ENCODE data around the gene AAK1. TPM values are rescaled to one million over a fixed set of nuclear protein-coding genes. Genes with fewer than 3 reads are reported as not detected.
"Not testable (repeated sequence)": the region's sequence is repeated elsewhere in the genome, so short reads cannot be mapped to it uniquely, and the experiment has no call there.

AAK1 gene
- total and polyA plus RNA-seq, 2 donors (not counting 1 experiment from before 2014, with no cell fraction given), result 43.5 to 45.7 TPM

GRCh38 chr2:69553991-69554390, 89.5 kb downstream of the AAK1 start:
- H4K20me1 ChIP-seq (ENCODE audit: control insufficient read depth, extremely low read depth, insufficient read depth, low read length), result peaks cover 2% of the 10 kb centered on the region
- no peak overlapping the region for H2AFZ ChIP-seq (ENCODE audit: low read length)
- no peak for DNase-seq (ENCODE audit: low read depth in 2 of 2)
- peaks cover 2% of the 10 kb centered on the region for H3K36me3 ChIP-seq (ENCODE audit: control insufficient read depth, insufficient read depth, low read length)
- TF ChIP-seq CTCF (conservative IDR thresholded peaks at IDR 0.05 in 1 of 2, IDR thresholded peaks at IDR 0.05 in 1 of 2; ENCODE audit: low read depth in 1 of 2, low read length in 2 of 2) (no peak), EZH2 (IDR thresholded peaks at IDR 0.05; ENCODE audit: low read length, missing control alignments) (no peak)
- H3K4me3 ChIP-seq (replicated peaks in 1 of 4; ENCODE audit: control extremely low read depth in 1 of 4, insufficient read depth in 1 of 4, low read depth in 3 of 4, low read length in 4 of 4), result no peak overlapping the region
- H3K27me3 ChIP-seq (ENCODE audit: control insufficient read depth, insufficient read depth, low read length), result no peaks in the 10 kb centered on the region
- H3K79me2 ChIP-seq (ENCODE audit: control insufficient read depth, insufficient read depth, low read length), result peaks cover 12% of the 10 kb centered on the region
- no peaks in the 10 kb centered on the region for H3K4me1 ChIP-seq (ENCODE audit: control insufficient read depth, extremely low read depth, insufficient read depth, low read length)
- no peak overlapping the region for H3K27ac ChIP-seq (ENCODE audit: insufficient read depth, low read length)
- H3K9me3 ChIP-seq (ENCODE audit: control insufficient read depth, insufficient read depth, low read depth, low read length), result no peaks in the 10 kb centered on the region
- no peak overlapping the region for H3K4me2 ChIP-seq (ENCODE audit: extremely low read depth, insufficient read depth, low read length)
- no peak overlapping the region for H3K9ac ChIP-seq (ENCODE audit: insufficient read depth, low read length)

GRCh38 chr2:69550511-69550910, 93.0 kb downstream of the AAK1 start:
- H3K79me2 ChIP-seq (ENCODE audit: control insufficient read depth, insufficient read depth, low read length), result peaks cover 15% of the 10 kb centered on the region

GRCh38 chr2:69549421-69549820, 94.1 kb downstream of the AAK1 start:
- peaks cover 17% of the 10 kb centered on the region for H3K79me2 ChIP-seq (ENCODE audit: control insufficient read depth, insufficient read depth, low read length)
- no peak overlapping the region for H2AFZ ChIP-seq (ENCODE audit: low read length)
- no peak overlapping the region for H3K9ac ChIP-seq (ENCODE audit: insufficient read depth, low read length)
- no peak overlapping the region for H3K27ac ChIP-seq (ENCODE audit: insufficient read depth, low read length)
- no peaks in the 10 kb centered on the region for H3K27me3 ChIP-seq (ENCODE audit: control insufficient read depth, insufficient read depth, low read length)
- no peaks in the 10 kb centered on the region for H4K20me1 ChIP-seq (ENCODE audit: control insufficient read depth, extremely low read depth, insufficient read depth, low read length)
- H3K9me3 ChIP-seq (ENCODE audit: control insufficient read depth, insufficient read depth, low read depth, low read length), result no peaks in the 10 kb centered on the region
- peak in 1 of 2 donors; percentile 72 for DNase-seq (ENCODE audit: low read depth in 2 of 2)
- no peak overlapping the region for H3K4me2 ChIP-seq (ENCODE audit: extremely low read depth, insufficient read depth, low read length)
- no peak overlapping the region for H3K4me3 ChIP-seq (replicated peaks in 1 of 4; ENCODE audit: control extremely low read depth in 1 of 4, insufficient read depth in 1 of 4, low read depth in 3 of 4, low read length in 4 of 4)
- H3K4me1 ChIP-seq (ENCODE audit: control insufficient read depth, extremely low read depth, insufficient read depth, low read length), result no peaks in the 10 kb centered on the region
- TF ChIP-seq CTCF (conservative IDR thresholded peaks at IDR 0.05 in 1 of 2, IDR thresholded peaks at IDR 0.05 in 1 of 2; ENCODE audit: low read depth in 1 of 2, low read length in 2 of 2) (no peak), EZH2 (IDR thresholded peaks at IDR 0.05; ENCODE audit: low read length, missing control alignments) (no peak)
- H3K36me3 ChIP-seq (ENCODE audit: control insufficient read depth, insufficient read depth, low read length), result no peaks in the 10 kb centered on the region

More at GRCh38 chr2:69550511-69550910, 93.0 kb downstream of the AAK1 start:
- not testable (repeated sequence) for DNase-seq (ENCODE audit: low read depth in 2 of 2); H3K27me3 ChIP-seq (ENCODE audit: control insufficient read depth, insufficient read depth, low read length); H3K36me3 ChIP-seq (ENCODE audit: control insufficient read depth, insufficient read depth, low read length); H3K27ac ChIP-seq (ENCODE audit: insufficient read depth, low read length); H3K4me3 ChIP-seq (replicated peaks in 1 of 4; ENCODE audit: control extremely low read depth in 1 of 4, insufficient read depth in 1 of 4, low read depth in 3 of 4, low read length in 4 of 4); H3K9ac ChIP-seq (ENCODE audit: insufficient read depth, low read length); H2AFZ ChIP-seq (ENCODE audit: low read length); H3K4me2 ChIP-seq (ENCODE audit: extremely low read depth, insufficient read depth, low read length); H4K20me1 ChIP-seq (ENCODE audit: control insufficient read depth, extremely low read depth, insufficient read depth, low read length); H3K4me1 ChIP-seq (ENCODE audit: control insufficient read depth, extremely low read depth, insufficient read depth, low read length); H3K9me3 ChIP-seq (ENCODE audit: control insufficient read depth, insufficient read depth, low read depth, low read length)

All from fibroblast of lung (primary cell).